D721Med (cell line): ENCODE measurements around the gene HOXD11.

ENCODE experiments used
- DNase-seq: peaks from one replicate; pipeline ENCODE4 v3.0.0; 2011; ENCODE audit warnings: low spot score; ENCODE audit not compliant: insufficient read length
- FAIRE-seq: peaks from 2 replicates; lab custom pipeline; 2011; peaks lifted over from hg19 to GRCh38; lab: Jason Lieb, UNC
- CTCF ChIP-seq: IDR thresholded peaks from 2 replicates; pipeline ENCODE4 v1.5.1; 2012; ENCODE audit warnings: mild to moderate bottlenecking, control low read depth; ENCODE audit not compliant: insufficient read depth; ENCODE audit errors: missing control alignments

The HOXD11 gene

GRCh38 chr2:176122683-176123410 is 15.8 kb downstream of the HOXD11 start, which contains the start of gene HOXD9:
HOXD9 (plus strand) TSS chr2:176122719; CDS start chr2:176122769, 50 bp downstream.
- DNase-seq = peak; percentile 71
- FAIRE-seq = no peak
- TF ChIP-seq CTCF = no peak

- FAIRE-seq (no peak), DNase-seq (no peak)
- TF ChIP-seq CTCF = no peak
These were observed 16.5 kb downstream of the HOXD11 start for GRCh38 chr2:176123411-176124109.

- no peak for TF ChIP-seq CTCF
- DNase-seq (no peak), FAIRE-seq (no peak)
These were observed 17.2 kb downstream of the HOXD11 start for GRCh38 chr2:176124110-176124946.

- FAIRE-seq (no peak), DNase-seq (no peak)
- TF ChIP-seq CTCF = no peak
These were observed 18.1 kb downstream of the HOXD11 start for GRCh38 chr2:176124947-176125771.

GRCh38 chr2:176125772-176126054 is 18.6 kb downstream of the HOXD11 start:
- TF ChIP-seq CTCF = no peak
- DNase-seq = no peak
- FAIRE-seq = no peak

GRCh38 chr2:176126929-176127773 is 20.1 kb downstream of the HOXD11 start:
- TF ChIP-seq CTCF = peak; percentile 86
- no peak for FAIRE-seq
- no peak for DNase-seq
